ENCODE results near the gene CDH15.

The CDH15 gene

DNA sequence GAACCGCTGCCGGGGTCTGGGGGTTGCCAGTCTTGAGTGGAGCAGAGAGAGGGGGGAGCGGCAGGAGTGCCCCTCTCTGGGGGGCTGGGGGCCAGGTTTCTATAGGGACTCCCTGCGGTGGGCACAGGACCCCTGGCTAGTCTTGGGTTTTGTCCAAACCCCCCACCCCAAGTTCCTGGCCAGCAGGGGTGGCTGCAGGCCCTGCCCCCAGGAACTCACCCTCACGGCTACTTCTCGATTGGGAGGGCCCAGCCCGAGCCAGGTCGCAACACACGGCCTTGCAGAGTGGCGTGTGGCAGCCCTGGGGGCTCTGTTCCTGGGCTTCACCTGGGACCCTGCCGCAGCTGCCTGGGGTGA lies 601 bp downstream of the CDH15 start:
- TF ChIP-seq, protein P1, sequence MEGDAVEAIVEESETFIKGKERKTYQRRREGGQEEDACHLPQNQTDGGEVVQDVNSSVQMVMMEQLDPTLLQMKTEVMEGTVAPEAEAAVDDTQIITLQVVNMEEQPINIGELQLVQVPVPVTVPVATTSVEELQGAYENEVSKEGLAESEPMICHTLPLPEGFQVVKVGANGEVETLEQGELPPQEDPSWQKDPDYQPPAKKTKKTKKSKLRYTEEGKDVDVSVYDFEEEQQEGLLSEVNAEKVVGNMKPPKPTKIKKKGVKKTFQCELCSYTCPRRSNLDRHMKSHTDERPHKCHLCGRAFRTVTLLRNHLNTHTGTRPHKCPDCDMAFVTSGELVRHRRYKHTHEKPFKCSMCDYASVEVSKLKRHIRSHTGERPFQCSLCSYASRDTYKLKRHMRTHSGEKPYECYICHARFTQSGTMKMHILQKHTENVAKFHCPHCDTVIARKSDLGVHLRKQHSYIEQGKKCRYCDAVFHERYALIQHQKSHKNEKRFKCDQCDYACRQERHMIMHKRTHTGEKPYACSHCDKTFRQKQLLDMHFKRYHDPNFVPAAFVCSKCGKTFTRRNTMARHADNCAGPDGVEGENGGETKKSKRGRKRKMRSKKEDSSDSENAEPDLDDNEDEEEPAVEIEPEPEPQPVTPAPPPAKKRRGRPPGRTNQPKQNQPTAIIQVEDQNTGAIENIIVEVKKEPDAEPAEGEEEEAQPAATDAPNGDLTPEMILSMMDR (IDR thresholded peaks at IDR 0.05; ENCODE audit: low read depth, low read length), result no peak
- no peak for DNase-seq
- H3K27ac ChIP-seq, result no peak overlapping the region
- H3K4me3 ChIP-seq (ENCODE audit: low read depth, low read length), result no peak overlapping the region
- no peaks in the 10 kb centered on the region for H3K27me3 ChIP-seq (ENCODE audit: insufficient read depth, low read depth, severe bottlenecking)
- H3K36me3 ChIP-seq, result no peaks in the 10 kb centered on the region
- H3K9me3 ChIP-seq (ENCODE audit: severe bottlenecking), result no peaks in the 10 kb centered on the region

DNA sequence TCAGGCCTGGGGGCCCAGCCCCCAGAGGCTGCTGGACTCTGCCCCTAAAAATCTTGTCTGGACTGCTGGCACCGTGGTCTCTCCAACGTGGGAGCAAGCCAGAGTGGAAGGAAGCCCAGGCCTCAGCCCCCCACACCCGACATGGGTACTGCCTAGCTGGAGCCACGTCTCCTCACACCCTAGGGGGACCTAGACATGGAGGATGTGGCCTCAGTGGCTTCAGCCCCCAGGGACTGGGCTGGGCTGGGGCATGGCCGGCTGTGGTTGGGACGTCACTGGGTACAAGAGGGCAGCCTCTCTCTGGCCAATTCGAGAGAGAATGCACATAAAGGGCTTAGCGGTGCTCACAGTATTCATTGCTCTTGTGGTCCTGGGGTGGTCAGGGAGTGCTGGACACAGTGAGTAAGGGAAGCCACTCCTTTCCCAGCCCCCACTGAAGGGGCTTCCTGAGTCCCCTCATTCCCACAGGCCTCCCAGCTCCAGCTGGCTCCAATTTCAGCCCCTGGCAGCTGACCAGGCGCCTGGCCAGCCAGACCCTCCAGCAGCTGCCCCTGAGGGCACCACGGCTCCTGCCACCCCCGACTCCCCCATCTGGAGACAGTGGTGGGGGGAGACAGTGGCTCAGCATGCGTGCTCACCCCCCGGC lies 1.1 kb downstream of the CDH15 start:
- H3K36me3 ChIP-seq, result no peaks in the 10 kb centered on the region
- no peaks in the 10 kb centered on the region for H3K27me3 ChIP-seq (ENCODE audit: insufficient read depth, low read depth, severe bottlenecking)
- no peaks in the 10 kb centered on the region for H3K9me3 ChIP-seq (ENCODE audit: severe bottlenecking)
- H3K4me3 ChIP-seq (ENCODE audit: low read depth, low read length), result no peak overlapping the region
- no peak for DNase-seq
- 0 out of 2 replicates have a peak overlapping the region, but pooled peaks have one; percentile 34 for H3K27ac ChIP-seq
- TF ChIP-seq, protein P1 (IDR thresholded peaks at IDR 0.05; ENCODE audit: low read depth, low read length), result no peak

DNA sequence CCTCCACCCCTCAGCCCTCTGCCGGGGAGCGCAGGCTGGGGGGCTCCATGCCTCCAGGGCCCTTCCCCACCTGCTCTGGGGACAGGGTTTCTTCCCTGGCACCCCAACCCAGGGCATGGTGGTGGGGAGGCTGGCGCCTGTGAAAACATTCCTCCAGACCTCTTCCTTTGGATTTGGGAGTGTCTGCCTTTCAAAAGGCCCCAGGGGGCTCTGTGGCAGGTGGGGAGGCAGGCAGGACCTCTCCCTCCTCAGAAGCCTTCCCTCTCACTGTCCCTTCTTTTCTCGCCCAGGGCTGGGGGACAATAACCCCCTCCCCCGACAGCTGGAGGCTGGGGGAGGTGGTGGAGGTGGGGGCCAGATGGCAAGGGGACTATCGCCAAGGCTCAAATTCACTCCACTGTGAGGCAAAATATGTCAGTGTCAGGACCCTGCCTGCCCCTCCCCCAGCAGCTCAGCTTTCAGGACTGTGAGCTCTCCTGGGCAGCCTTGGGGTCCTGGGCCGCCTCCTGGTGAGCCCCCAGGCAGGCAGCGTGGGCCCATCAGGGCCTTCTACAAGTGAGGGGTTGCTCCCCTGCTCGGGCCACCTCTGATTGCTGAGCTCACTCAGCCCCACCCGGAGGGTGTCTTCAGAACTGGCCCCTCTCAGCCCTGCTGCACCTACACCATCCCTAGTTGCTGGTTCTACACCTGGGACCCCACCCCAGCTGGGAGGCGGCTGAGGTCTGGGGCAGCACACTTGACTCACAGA lies 1.8 kb downstream of the CDH15 start:
- Histone ChIP-seq H3K36me3 (no peaks in the 10 kb centered on the region), H3K4me3 (ENCODE audit: low read depth, low read length) (no peak overlapping the region), H3K9me3 (ENCODE audit: severe bottlenecking) (no peaks in the 10 kb centered on the region), H3K27me3 (ENCODE audit: insufficient read depth, low read depth, severe bottlenecking) (no peaks in the 10 kb centered on the region), H3K27ac (peak overlapping the region; percentile 34)
- TF ChIP-seq, protein P1 (IDR thresholded peaks at IDR 0.05; ENCODE audit: low read depth, low read length), result no peak
- peak; percentile 42 for DNase-seq

DNA sequence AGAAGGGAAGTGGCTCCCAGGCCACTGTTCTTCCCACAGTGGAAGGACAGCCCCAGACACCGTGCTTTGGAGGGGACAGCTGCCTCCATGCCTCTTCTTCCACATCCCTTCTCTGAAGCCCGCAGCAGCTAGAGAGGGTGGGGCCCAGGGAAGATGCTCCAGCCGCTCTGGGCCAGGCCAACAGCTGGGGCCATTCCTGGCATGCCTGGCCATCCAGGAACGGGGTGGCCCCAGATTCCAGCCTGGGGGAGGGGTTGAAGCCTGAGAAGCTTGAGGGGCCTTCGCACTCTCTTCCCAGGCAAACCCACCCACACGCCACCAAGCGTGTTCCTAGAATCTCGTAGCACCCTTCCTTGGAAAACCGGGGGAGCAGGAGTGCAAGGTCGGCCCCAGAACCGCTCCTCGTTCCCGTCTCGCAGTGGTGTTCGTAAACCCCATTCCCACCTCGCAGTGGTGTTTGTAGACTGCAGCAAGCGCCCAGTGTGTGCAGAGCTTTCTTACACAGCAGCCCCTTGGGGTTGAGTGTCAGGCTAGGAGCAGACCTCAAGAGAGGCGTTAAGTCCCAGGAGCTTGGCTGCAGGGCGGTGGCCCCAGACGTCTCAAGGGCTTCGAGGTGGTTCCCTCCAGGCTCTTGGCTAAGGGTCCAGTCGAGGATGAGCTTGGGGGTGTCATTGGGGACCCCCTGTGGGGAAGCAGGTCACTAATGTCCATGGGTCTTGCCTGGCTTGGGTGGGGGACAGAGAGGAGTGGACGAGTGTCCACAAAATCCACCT lies 2.7 kb downstream of the CDH15 start:
- TF ChIP-seq, protein P1 (IDR thresholded peaks at IDR 0.05; ENCODE audit: low read depth, low read length), result no peak
- H3K4me3 ChIP-seq (ENCODE audit: low read depth, low read length), result no peak overlapping the region

DNA sequence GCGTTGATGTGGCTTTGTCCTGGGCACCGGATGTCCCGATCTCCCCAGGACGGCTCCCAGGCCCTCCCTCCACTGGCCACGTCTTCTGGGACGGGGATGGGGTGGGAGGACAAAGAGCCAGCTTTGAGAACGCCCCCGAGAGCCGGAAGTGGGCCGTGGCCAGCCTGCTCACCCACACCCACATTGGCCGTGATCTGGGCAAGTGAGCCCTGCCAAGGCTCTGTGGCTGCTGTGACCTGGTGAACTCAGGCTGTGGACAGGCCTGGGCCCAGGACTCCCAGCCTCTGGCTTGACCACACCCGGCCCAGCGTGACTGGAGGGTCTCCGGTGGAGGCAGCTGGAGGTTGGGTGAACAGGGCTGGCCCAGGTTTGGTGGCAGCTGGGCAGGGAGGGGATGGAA lies 3.3 kb downstream of the CDH15 start:
- Histone ChIP-seq H3K36me3 (no peaks in the 10 kb centered on the region), H3K4me3 (ENCODE audit: low read depth, low read length) (no peak overlapping the region), H3K27me3 (ENCODE audit: insufficient read depth, low read depth, severe bottlenecking) (no peaks in the 10 kb centered on the region), H3K27ac (no peak overlapping the region), H3K9me3 (ENCODE audit: severe bottlenecking) (no peaks in the 10 kb centered on the region)
- no peak for DNase-seq
- TF ChIP-seq, protein P1 (IDR thresholded peaks at IDR 0.05; ENCODE audit: low read depth, low read length), result no peak

More for the DNA sequence above, 2.7 kb downstream of the CDH15 start:
- H3K27me3 ChIP-seq (ENCODE audit: insufficient read depth, low read depth, severe bottlenecking), result no peaks in the 10 kb centered on the region
- no peaks in the 10 kb centered on the region for H3K9me3 ChIP-seq (ENCODE audit: severe bottlenecking)
- DNase-seq, result no peak
- H3K36me3 ChIP-seq, result no peaks in the 10 kb centered on the region
- H3K27ac ChIP-seq, result no peak overlapping the region; the same call in 1 of the 2 replicates
